Measurements from ENCODE around the gene XPO5. TPM values are rescaled to one million over a fixed set of nuclear protein-coding genes. Genes with fewer than 3 reads are reported as not detected.

Gene XPO5
- total RNA-seq, 2 experiments from 2014 or later: 58.5 to 74.9 TPM

- Histone ChIP-seq H2AFZ (ENCODE audit: low read length) (no peak overlapping the region), H4K20me1 (ENCODE audit: insufficient read depth, low read length) (no peaks in the 10 kb centered on the region), H3K4me3 (ENCODE audit: low read depth, low read length, poor library complexity, severe bottlenecking) (no peak overlapping the region), H3K4me2 (ENCODE audit: low read length) (no peak overlapping the region), H3K9me2 (ENCODE audit: insufficient read depth, low read length) (no peaks in the 10 kb centered on the region), H3K79me2 (ENCODE audit: insufficient read depth, low read depth, low read length) (no peaks in the 10 kb centered on the region), H3K27ac (ENCODE audit: low read depth, low read length, poor library complexity, severe bottlenecking) (no peak overlapping the region), H3K4me1 (ENCODE audit: insufficient read depth, low read length, poor library complexity, severe bottlenecking) (no peaks in the 10 kb centered on the region), H3K36me3 (ENCODE audit: insufficient read depth, low read length) (no peaks in the 10 kb centered on the region), H3K9me3 (ENCODE audit: low read length) (no peaks in the 10 kb centered on the region)
- CTCF ChIA-PET (ENCODE audit: unreplicated experiment): no interaction called here
- intact Hi-C loops (cut with micrococcal nuclease; ENCODE audit: unreplicated experiment): no loop called here
- POLR2A ChIA-PET: interaction anchor here (1.5 to 1.6 kb wide), 2 partner anchors 14 to 15 kb away, joined by 3 to 6 read pairs; partner anchors contain the start of gene TJAP1
- TF ChIP-seq EZH2phosphoT487 (IDR thresholded peaks at IDR 0.05; ENCODE audit: borderline replicate concordance, low read depth, low read length): no peak
- TF ChIP-seq CTCF (conservative IDR thresholded peaks at IDR 0.05; ENCODE audit: low read length): no peak
- BruUV-seq (replicated peaks): no TSS peak
- no peak for DNase-seq (ENCODE audit: low spot score)
Measured at GRCh38 chr6:43491750-43492661, 83.8 kb downstream of the XPO5 start.

GRCh38 chr6:43490523-43490939, 85.3 kb downstream of the XPO5 start:
- no peaks in the 10 kb centered on the region for H3K9me3 ChIP-seq (ENCODE audit: low read length)
- no peak overlapping the region for H2AFZ ChIP-seq (ENCODE audit: low read length)
- POLR2A ChIA-PET: interaction anchor here (0.6 to 1.6 kb wide), 3 partner anchors 13 kb away, joined by 3 to 6 read pairs (median 3); partner anchors contain the start of gene TJAP1
- DNase-seq (ENCODE audit: low spot score): no peak
- no peak overlapping the region for H3K27ac ChIP-seq (ENCODE audit: low read depth, low read length, poor library complexity, severe bottlenecking)
- H4K20me1 ChIP-seq (ENCODE audit: insufficient read depth, low read length): no peaks in the 10 kb centered on the region
- intact Hi-C loops (cut with micrococcal nuclease; ENCODE audit: unreplicated experiment): no loop called here
- no peak for TF ChIP-seq CTCF (conservative IDR thresholded peaks at IDR 0.05; ENCODE audit: low read length)
- no peak for TF ChIP-seq EZH2phosphoT487 (IDR thresholded peaks at IDR 0.05; ENCODE audit: borderline replicate concordance, low read depth, low read length)
- BruUV-seq (replicated peaks): no TSS peak
- H3K79me2 ChIP-seq (ENCODE audit: insufficient read depth, low read depth, low read length): no peaks in the 10 kb centered on the region
- 0 out of 2 replicates have a peak, but pooled peaks cover 1% of the 10 kb centered on the region for H3K36me3 ChIP-seq (ENCODE audit: insufficient read depth, low read length)
- H3K9me2 ChIP-seq (ENCODE audit: insufficient read depth, low read length): no peaks in the 10 kb centered on the region
- CTCF ChIA-PET (ENCODE audit: unreplicated experiment): no interaction called here
- H3K4me2 ChIP-seq (ENCODE audit: low read length): no peak overlapping the region
- no peaks in the 10 kb centered on the region for H3K4me1 ChIP-seq (ENCODE audit: insufficient read depth, low read length, poor library complexity, severe bottlenecking)
- no peak overlapping the region for H3K4me3 ChIP-seq (ENCODE audit: low read depth, low read length, poor library complexity, severe bottlenecking)

Measured in OCI-LY7 (cell line).